ENCODE measurements around the gene KRTDAP. TPM values are rescaled to one million over a fixed set of nuclear protein-coding genes. Genes with fewer than 3 reads are reported as not detected.
A peak's percentile ranks its signal among the peaks of the same experiment; 100 is the strongest.

KRTDAP gene
- total RNA-seq, 1 experiment from 2014 or later = not detected

DNA sequence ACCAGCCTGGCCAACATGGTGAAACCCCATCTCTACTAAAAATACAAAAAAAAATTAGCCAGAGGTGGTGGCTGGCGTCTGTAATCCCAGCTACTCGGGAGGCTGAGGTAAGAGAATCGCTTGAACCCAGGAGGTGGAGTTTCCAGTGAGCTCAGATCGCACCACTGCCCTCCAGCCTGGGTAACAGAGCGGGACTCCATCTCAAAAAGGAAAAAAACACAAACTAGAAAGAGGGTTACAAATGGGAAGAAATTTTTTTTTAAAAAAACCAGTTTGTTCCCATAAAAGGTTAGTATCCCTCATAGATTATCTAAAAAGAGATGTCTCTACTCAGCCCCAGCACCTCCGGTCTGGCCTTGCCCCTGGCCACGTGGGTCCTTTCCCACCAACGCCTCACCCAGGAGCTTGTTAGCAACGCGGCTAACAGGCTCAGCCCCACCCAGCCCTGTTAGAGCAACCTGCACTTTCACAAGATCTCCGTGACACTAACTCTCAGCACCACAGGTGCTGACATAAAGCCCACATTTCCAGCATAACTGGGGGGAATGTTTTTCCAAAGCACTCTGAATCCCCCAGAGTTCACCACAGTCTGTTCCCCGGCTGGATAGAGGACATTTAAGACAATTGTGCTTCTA, 18.9 kb upstream of the KRTDAP start:
- intact Hi-C loops (cut with micrococcal nuclease) = loop anchor here (1.0 kb wide), 1 partner anchor 36 kb away; the partner anchor contains the start of gene TMEM147
- peak overlapping the region; percentile 74 for H3K4me3 Mint-ChIP-seq (ENCODE audit: unreplicated experiment)
- ChIA-PET CTCF (interaction anchor here (0.5 to 8.6 kb wide), 9 partner anchors 11 to 166 kb away, joined by 3 to 108 read pairs (median 4); no protein-coding TSS in a partner anchor), POLR2A (interaction anchor here (0.6 to 1.3 kb wide), 12 partner anchors 11 to 1141 kb away, joined by 3 to 5 read pairs (median 4); partner anchors contain the start of genes COX6B1, PSENEN and U2AF1L4)
- peaks cover 15% of the 10 kb centered on the region for H3K4me1 Mint-ChIP-seq (ENCODE audit: insufficient read depth, unreplicated experiment)
- no TSS peak for BruUV-seq (replicated peaks)
- H3K36me3 Mint-ChIP-seq (ENCODE audit: insufficient read depth, unreplicated experiment) = peaks cover 18% of the 10 kb centered on the region
- H3K9me3 Mint-ChIP-seq (ENCODE audit: unreplicated experiment) = no peaks in the 10 kb centered on the region
- H3K27me3 Mint-ChIP-seq (ENCODE audit: insufficient read depth, unreplicated experiment) = no peaks in the 10 kb centered on the region
- peak; percentile 79 for DNase-seq (ENCODE audit: unreplicated experiment)
- TF ChIP-seq, protein P1, sequence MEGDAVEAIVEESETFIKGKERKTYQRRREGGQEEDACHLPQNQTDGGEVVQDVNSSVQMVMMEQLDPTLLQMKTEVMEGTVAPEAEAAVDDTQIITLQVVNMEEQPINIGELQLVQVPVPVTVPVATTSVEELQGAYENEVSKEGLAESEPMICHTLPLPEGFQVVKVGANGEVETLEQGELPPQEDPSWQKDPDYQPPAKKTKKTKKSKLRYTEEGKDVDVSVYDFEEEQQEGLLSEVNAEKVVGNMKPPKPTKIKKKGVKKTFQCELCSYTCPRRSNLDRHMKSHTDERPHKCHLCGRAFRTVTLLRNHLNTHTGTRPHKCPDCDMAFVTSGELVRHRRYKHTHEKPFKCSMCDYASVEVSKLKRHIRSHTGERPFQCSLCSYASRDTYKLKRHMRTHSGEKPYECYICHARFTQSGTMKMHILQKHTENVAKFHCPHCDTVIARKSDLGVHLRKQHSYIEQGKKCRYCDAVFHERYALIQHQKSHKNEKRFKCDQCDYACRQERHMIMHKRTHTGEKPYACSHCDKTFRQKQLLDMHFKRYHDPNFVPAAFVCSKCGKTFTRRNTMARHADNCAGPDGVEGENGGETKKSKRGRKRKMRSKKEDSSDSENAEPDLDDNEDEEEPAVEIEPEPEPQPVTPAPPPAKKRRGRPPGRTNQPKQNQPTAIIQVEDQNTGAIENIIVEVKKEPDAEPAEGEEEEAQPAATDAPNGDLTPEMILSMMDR (IDR thresholded peaks at IDR 0.05; ENCODE audit: unreplicated experiment) = no peak
- peak overlapping the region; percentile 75 for H3K27ac Mint-ChIP-seq (ENCODE audit: low read depth, unreplicated experiment)

DNA sequence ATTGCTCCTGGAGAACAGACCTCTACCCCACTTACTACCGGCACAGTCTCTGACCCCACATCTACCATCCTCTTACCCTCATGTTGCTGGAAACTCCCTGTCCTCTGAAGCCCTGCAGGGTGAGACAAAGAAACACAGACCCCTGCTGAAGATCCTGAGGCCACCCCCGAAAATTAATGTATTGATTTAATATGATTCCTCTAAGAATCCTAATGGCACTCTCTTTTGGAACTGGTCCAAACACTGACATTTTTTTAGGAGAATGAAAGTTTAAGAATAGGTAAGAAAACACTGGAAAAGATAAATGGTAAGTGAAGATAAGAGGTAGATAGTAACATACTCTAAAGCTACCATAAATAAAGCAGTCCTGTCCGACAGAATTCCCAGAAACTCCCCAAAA, 17.9 kb upstream of the KRTDAP start:
- H3K9me3 Mint-ChIP-seq (ENCODE audit: unreplicated experiment) = no peaks in the 10 kb centered on the region
- peaks cover 5% of the 10 kb centered on the region for H3K4me1 Mint-ChIP-seq (ENCODE audit: insufficient read depth, unreplicated experiment)
- H3K4me3 Mint-ChIP-seq (ENCODE audit: unreplicated experiment) = no peak overlapping the region
- intact Hi-C loops (cut with micrococcal nuclease) = no loop called here
- H3K36me3 Mint-ChIP-seq (ENCODE audit: insufficient read depth, unreplicated experiment) = peaks cover 19% of the 10 kb centered on the region
- BruUV-seq (replicated peaks) = no TSS peak
- no peak overlapping the region for H3K27ac Mint-ChIP-seq (ENCODE audit: low read depth, unreplicated experiment)
- POLR2A ChIA-PET = interaction anchor here (1.3 kb wide), 1 partner anchor 13 kb away, joined by 4 read pairs; no protein-coding TSS in a partner anchor
- CTCF ChIA-PET = interaction anchor here (0.6 to 8.6 kb wide), 7 partner anchors 13 to 393 kb away, joined by 3 to 108 read pairs (median 4); no protein-coding TSS in a partner anchor
- TF ChIP-seq, protein P1 (IDR thresholded peaks at IDR 0.05; ENCODE audit: unreplicated experiment) = no peak
- H3K27me3 Mint-ChIP-seq (ENCODE audit: insufficient read depth, unreplicated experiment) = no peaks in the 10 kb centered on the region
- DNase-seq (ENCODE audit: unreplicated experiment) = no peak

DNA sequence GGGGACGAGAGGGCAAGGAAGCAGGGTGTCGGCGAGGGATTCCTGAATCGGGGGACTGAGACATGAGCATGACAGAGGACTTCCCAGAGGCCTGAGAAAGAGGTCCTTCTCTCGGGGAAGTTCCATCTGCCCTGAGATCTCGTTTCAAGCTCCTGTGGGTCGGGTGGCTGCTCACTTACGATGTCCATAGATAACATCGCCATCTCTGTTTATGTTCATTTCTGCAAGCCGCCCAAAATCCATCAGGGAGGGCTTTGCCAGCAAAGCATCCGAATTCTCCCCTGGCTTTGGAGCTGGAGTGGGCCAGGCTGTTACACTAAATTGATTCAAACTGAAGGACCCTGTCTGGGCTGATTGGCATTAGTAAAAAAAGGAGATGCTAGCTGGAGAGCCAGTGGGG, 17.3 kb upstream of the KRTDAP start:
- ChIA-PET CTCF (interaction anchor here (0.6 to 8.6 kb wide), 4 partner anchors 13 to 392 kb away, joined by 3 to 108 read pairs (median 4); no protein-coding TSS in a partner anchor), POLR2A (no interaction called here)
- H3K27me3 Mint-ChIP-seq (ENCODE audit: insufficient read depth, unreplicated experiment) = no peaks in the 10 kb centered on the region
- BruUV-seq (replicated peaks) = no TSS peak
- TF ChIP-seq, protein P1 (IDR thresholded peaks at IDR 0.05; ENCODE audit: unreplicated experiment) = no peak
- peaks cover 19% of the 10 kb centered on the region for H3K36me3 Mint-ChIP-seq (ENCODE audit: insufficient read depth, unreplicated experiment)
- no peak overlapping the region for H3K27ac Mint-ChIP-seq (ENCODE audit: low read depth, unreplicated experiment)
- no peaks in the 10 kb centered on the region for H3K9me3 Mint-ChIP-seq (ENCODE audit: unreplicated experiment)
- DNase-seq (ENCODE audit: unreplicated experiment) = no peak
- no peak overlapping the region for H3K4me3 Mint-ChIP-seq (ENCODE audit: unreplicated experiment)
- peaks cover 5% of the 10 kb centered on the region for H3K4me1 Mint-ChIP-seq (ENCODE audit: insufficient read depth, unreplicated experiment)
- intact Hi-C loops (cut with micrococcal nuclease) = no loop called here

DNA sequence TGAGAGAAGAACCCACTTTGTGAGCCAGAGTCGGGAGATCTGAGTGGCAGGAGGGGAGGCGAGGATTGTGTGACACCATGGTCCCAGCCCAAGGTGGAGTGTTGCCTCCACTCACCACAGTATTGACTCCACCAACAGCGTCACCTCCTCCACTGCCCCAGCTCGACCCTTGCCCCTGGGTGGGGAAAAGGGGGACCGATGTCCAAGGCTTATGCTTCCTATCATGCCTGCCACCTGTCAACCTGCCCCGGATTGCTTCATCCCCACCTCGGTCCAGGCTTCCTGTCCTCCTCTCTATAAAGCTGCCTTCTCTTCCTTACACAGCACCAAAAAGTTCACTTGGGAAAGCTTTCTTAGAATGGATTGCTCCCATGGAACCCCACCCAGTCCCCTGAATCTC, 15.7 kb upstream of the KRTDAP start:
- Mint-ChIP-seq H3K27ac (ENCODE audit: low read depth, unreplicated experiment) (no peak overlapping the region), H3K36me3 (ENCODE audit: insufficient read depth, unreplicated experiment) (peaks cover 24% of the 10 kb centered on the region), H3K4me3 (ENCODE audit: unreplicated experiment) (no peak overlapping the region), H3K27me3 (ENCODE audit: insufficient read depth, unreplicated experiment) (no peaks in the 10 kb centered on the region), H3K9me3 (ENCODE audit: unreplicated experiment) (no peaks in the 10 kb centered on the region), H3K4me1 (ENCODE audit: insufficient read depth, unreplicated experiment) (peaks cover 5% of the 10 kb centered on the region)
- no peak for DNase-seq (ENCODE audit: unreplicated experiment)
- CTCF ChIA-PET = interaction anchor here (0.7 to 8.6 kb wide), 7 partner anchors 11 to 486 kb away, joined by 3 to 108 read pairs (median 6); no protein-coding TSS in a partner anchor
- intact Hi-C loops (cut with micrococcal nuclease) = no loop called here
- TF ChIP-seq, protein P1 (IDR thresholded peaks at IDR 0.05; ENCODE audit: unreplicated experiment) = no peak
- POLR2A ChIA-PET = no interaction called here
- BruUV-seq (replicated peaks) = no TSS peak
